Body of pancreas (tissue), 4 donors: ENCODE data around the gene C2CD4D. TPM values are rescaled to one million over a fixed set of nuclear protein-coding genes. Genes with fewer than 3 reads are reported as not detected.
A peak's percentile ranks its signal among the peaks of the same experiment; 100 is the strongest.
"Not testable (repeated sequence)": the region's sequence is repeated elsewhere in the genome, so short reads cannot be mapped to it uniquely, and the experiment has no call there.

ENCODE experiments used
- ATAC-seq: fragments of 150-250 bp; one replicate; pipeline ENCODE4 v1.9.1; 2016
- DNase-seq, 4 donors: peaks; one replicate each; pipeline ENCODE4 v3.0.0-alpha.2; 2019
- H3K27ac ChIP-seq, 4 donors: fragments of 200-600 bp; sonication (generic); 1 replicate in 3 of 4; 2 replicates in 1 of 4; pipeline versions ENCODE4 v1.5.1 to v1.6.1; 2016 to 2019; ENCODE audit warnings: mild to moderate bottlenecking in 1 of 4, mixed read lengths in 1 of 4, moderate library complexity in 1 of 4
- H3K27me3 ChIP-seq, 2 donors: fragments of 200-600 bp; sonication (generic); one replicate each; pipeline ENCODE4 v1.6.0; 2016; ENCODE audit warnings: mild to moderate bottlenecking in 1 of 2
- H3K36me3 ChIP-seq, 2 donors: fragments of 200-600 bp; sonication (generic); replicated peaks in 1 of 2; 2 replicates each; pipeline ENCODE4 v1.5.1; 2016; ENCODE audit warnings: low read depth in 2 of 2; ENCODE audit not compliant: insufficient read depth in 1 of 2
- H3K4me1 ChIP-seq: fragments of 200-600 bp; sonication (generic); one replicate; pipeline ENCODE4 v1.6.0; 2016
- H3K4me3 ChIP-seq, 2 donors: fragments of 200-600 bp; sonication (generic); 1 replicate in 1 of 2; 2 replicates in 1 of 2; pipeline ENCODE4 v1.5.1; 2016 to 2019
- H3K9me3 ChIP-seq, 3 donors: fragments of 200-600 bp; sonication (generic); 1 replicate in 2 of 3; 2 replicates in 1 of 3; pipeline ENCODE4 v1.5.1; 2016
- POLR2A ChIP-seq, 3 donors: fragments of 450-650 bp; IDR thresholded peaks; one replicate each; pipeline ENCODE4 v1.6.1; 2016; ENCODE audit warnings: antibody characterized with exemption in 3 of 3, mild to moderate bottlenecking in 2 of 3
- WGBS, 2 donors: methylation state at CpG; one replicate each; pipeline ENCODE4 v1.1.5; 2017; 5-methylcytosine and 5-hydroxymethylcytosine counted together
- intact Hi-C: fragments of 100-400 bp; cut with DNase I; formaldehyde crosslinking; loops from one replicate; pipeline ENCODE4 v1.15.1; 2023
- total RNA-seq, 2 donors: library from RNA; depleted of rRNA; stranded (reverse); fragments of >200 nt; gene quantifications; one replicate each; pipeline ENCODE4 v1.1.0, GENCODE V29; 2016
- TF ChIP-seq, protein P1 (sequence below), 7 experiments: fragments of 450-650 bp in 4 of 7; fragments of 200-600 bp in 3 of 7; sonication (generic) in 3 of 7; IDR thresholded peaks; one replicate each; pipeline ENCODE4 v1.5.1; 2016 to 2019; ENCODE audit warnings: antibody characterized with exemption in 7 of 7

C2CD4D gene
- total RNA-seq, 2 donors from 2014 or later, result 0.26 to 2.6 TPM

DNA sequence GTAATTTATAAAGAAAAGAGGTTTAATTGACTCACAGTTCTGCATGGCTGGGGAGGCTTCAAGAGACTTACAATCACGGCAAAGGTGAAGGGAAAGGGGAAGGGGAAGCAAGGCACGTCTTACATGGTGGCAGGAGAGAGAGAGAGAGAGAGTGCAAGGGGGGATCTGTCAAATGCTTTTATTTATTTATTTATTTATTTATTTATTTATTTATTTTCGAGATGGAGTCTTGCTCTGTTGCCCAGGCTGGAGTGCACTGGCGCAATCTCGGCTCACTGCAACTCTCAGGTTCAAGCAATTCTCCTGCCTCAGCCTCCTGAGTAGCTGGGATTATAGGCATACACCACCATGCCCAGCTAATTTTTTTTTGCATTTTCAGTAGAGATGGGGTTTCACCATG lies 43.3 kb upstream of the C2CD4D start:
- WGBS, 2 donors, result 89 to 90% methylated on average over 5 of the region's 5 CpGs
- H3K4me3 ChIP-seq, H3K27ac ChIP-seq, H3K27me3 ChIP-seq, H3K4me1 ChIP-seq, ATAC-seq, intact Hi-C loops, DNase-seq, H3K9me3 ChIP-seq, H3K36me3 ChIP-seq: not testable (repeated sequence)

DNA sequence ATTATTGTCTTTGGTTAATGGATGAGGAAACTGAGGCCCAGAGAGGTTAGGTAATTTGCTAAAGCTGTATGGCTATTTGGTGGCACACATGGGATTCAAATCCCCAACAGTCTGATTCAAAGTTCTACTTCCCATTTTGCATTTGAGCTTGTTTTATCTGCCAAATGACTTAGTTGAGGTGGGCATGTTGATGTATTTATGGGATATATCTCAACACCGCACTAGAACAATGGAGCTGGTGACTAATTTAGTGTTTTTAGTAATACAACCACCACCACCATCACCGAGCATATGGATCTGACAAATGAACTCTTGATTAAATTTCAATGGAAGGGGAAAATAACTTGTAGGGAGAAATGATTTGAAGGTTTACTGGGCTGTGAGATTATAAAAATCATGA lies 42.8 kb upstream of the C2CD4D start:
- ATAC-seq (no peak), DNase-seq (no peak)
- no peak overlapping the region for H3K27ac ChIP-seq
- H3K36me3 ChIP-seq, result peaks cover 0 to 2% of the 10 kb centered on the region in 2 donors
- no peaks in the 10 kb centered on the region for H3K27me3 ChIP-seq
- TF ChIP-seq POLR2A (IDR thresholded peaks at IDR 0.05), result no peak
- TF ChIP-seq, protein P1, sequence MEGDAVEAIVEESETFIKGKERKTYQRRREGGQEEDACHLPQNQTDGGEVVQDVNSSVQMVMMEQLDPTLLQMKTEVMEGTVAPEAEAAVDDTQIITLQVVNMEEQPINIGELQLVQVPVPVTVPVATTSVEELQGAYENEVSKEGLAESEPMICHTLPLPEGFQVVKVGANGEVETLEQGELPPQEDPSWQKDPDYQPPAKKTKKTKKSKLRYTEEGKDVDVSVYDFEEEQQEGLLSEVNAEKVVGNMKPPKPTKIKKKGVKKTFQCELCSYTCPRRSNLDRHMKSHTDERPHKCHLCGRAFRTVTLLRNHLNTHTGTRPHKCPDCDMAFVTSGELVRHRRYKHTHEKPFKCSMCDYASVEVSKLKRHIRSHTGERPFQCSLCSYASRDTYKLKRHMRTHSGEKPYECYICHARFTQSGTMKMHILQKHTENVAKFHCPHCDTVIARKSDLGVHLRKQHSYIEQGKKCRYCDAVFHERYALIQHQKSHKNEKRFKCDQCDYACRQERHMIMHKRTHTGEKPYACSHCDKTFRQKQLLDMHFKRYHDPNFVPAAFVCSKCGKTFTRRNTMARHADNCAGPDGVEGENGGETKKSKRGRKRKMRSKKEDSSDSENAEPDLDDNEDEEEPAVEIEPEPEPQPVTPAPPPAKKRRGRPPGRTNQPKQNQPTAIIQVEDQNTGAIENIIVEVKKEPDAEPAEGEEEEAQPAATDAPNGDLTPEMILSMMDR (IDR thresholded peaks at IDR 0.05), result no peak
- no peaks in the 10 kb centered on the region for H3K4me1 ChIP-seq
- no peak overlapping the region for H3K4me3 ChIP-seq
- WGBS, 2 donors, result 98 to 100% methylated on average over 2 of the region's 2 CpGs
- intact Hi-C loops, result no loop called here
- H3K9me3 ChIP-seq, result no peaks in the 10 kb centered on the region

GRCh38 chr1:151881479-151881878 lies 41.9 kb upstream of the C2CD4D start:
- 44 to 46% methylated on average over 2 of the region's 2 CpGs for WGBS, 2 donors
- H3K4me1 ChIP-seq, result no peaks in the 10 kb centered on the region
- H3K27ac ChIP-seq, result no peak overlapping the region
- no peaks in the 10 kb centered on the region for H3K36me3 ChIP-seq
- H3K9me3 ChIP-seq, result no peaks in the 10 kb centered on the region
- DNase-seq (no peak), ATAC-seq (no peak)
- no peaks in the 10 kb centered on the region for H3K27me3 ChIP-seq
- H3K4me3 ChIP-seq, result no peak overlapping the region
- intact Hi-C loops, result no loop called here
- TF ChIP-seq, protein P1 (IDR thresholded peaks at IDR 0.05), result peak in 3 of 7 experiments; percentile 10 to 31 (median 25)
- TF ChIP-seq POLR2A (IDR thresholded peaks at IDR 0.05), result no peak

- TF ChIP-seq, protein P1 (IDR thresholded peaks at IDR 0.05), result no peak
- TF ChIP-seq POLR2A (IDR thresholded peaks at IDR 0.05), result no peak
- Histone ChIP-seq H3K27ac (no peak overlapping the region), H3K36me3 (no peaks in the 10 kb centered on the region), H3K9me3 (no peaks in the 10 kb centered on the region), H3K4me1 (no peaks in the 10 kb centered on the region), H3K27me3 (no peaks in the 10 kb centered on the region), H3K4me3 (no peak overlapping the region)
- 85 to 93% methylated on average over 1 of the region's 1 CpG for WGBS, 2 donors
- intact Hi-C loops, result no loop called here
- ATAC-seq (no peak), DNase-seq (no peak)
Measured at GRCh38 chr1:151875419-151876097, 35.9 kb upstream of the C2CD4D start.

DNA sequence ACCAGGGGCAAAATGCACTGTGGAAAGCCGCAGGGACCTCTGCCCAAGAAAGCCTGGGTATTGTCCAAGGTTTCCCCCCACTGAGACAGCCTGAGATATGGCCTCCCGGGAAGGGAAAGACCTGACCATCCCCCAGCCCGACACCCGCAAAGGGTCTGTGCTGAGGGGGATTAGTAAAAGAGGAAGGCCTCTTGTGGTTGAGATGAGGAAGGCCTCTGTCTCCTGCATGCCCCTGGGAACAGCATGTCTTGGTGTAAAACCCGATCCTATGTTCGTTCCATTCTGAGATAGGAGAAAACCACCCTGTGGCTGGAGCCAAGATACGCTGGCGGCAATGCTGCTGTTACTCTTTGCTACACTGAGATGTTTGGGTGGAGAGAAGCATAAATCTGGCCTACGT lies 33.2 kb upstream of the C2CD4D start:
- DNase-seq, H3K27me3 ChIP-seq, H3K4me3 ChIP-seq, H3K9me3 ChIP-seq, H3K36me3 ChIP-seq, H3K4me1 ChIP-seq, intact Hi-C loops, ATAC-seq: not testable (repeated sequence)
- 51 to 75% methylated on average over 9 of the region's 9 CpGs for WGBS, 2 donors
- peak overlapping the region in 3 of 4 donors; percentile 72 to 82 (median 75) for H3K27ac ChIP-seq
